ENCODE data around the gene STAM. TPM values are rescaled to one million over a fixed set of nuclear protein-coding genes. Genes with fewer than 3 reads are reported as not detected.

Gene STAM
- total RNA-seq, 1 donor from 2014 or later = 28.7 TPM

GRCh38 chr10:17607060-17607459, 36.9 kb upstream of the STAM start:
- Mint-ChIP-seq H3K4me3 (no peak overlapping the region), H3K27me3 (no peaks in the 10 kb centered on the region), H3K9me3 (no peaks in the 10 kb centered on the region), H3K27ac (no peak overlapping the region), H3K36me3 (ENCODE audit: low read depth) (no peaks in the 10 kb centered on the region), H3K4me1 (peaks cover 2% of the 10 kb centered on the region)
- intact Hi-C loops (cut with micrococcal nuclease) = loop anchor here (1.0 to 10.0 kb wide), 8 partner anchors 136 to 782 kb away; no protein-coding TSS in a partner anchor
- TF ChIP-seq, protein P1, sequence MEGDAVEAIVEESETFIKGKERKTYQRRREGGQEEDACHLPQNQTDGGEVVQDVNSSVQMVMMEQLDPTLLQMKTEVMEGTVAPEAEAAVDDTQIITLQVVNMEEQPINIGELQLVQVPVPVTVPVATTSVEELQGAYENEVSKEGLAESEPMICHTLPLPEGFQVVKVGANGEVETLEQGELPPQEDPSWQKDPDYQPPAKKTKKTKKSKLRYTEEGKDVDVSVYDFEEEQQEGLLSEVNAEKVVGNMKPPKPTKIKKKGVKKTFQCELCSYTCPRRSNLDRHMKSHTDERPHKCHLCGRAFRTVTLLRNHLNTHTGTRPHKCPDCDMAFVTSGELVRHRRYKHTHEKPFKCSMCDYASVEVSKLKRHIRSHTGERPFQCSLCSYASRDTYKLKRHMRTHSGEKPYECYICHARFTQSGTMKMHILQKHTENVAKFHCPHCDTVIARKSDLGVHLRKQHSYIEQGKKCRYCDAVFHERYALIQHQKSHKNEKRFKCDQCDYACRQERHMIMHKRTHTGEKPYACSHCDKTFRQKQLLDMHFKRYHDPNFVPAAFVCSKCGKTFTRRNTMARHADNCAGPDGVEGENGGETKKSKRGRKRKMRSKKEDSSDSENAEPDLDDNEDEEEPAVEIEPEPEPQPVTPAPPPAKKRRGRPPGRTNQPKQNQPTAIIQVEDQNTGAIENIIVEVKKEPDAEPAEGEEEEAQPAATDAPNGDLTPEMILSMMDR (IDR thresholded peaks at IDR 0.05) = no peak
- DNase-seq (no peak), ATAC-seq (ENCODE audit: low read depth) (no peak)
- CTCF ChIA-PET = interaction anchor here (1.0 to 1.7 kb wide), 3 partner anchors 10 to 137 kb away, joined by 3 to 12 read pairs (median 3); no protein-coding TSS in a partner anchor
- POLR2A ChIA-PET = no interaction called here

GRCh38 chr10:17607603-17608332, 36.2 kb upstream of the STAM start:
- intact Hi-C loops (cut with micrococcal nuclease) = loop anchor here (1.0 to 10.0 kb wide), 8 partner anchors 136 to 783 kb away; no protein-coding TSS in a partner anchor
- ATAC-seq (ENCODE audit: low read depth) (peak; percentile 78), DNase-seq (no peak)
- no peak overlapping the region for H3K4me3 Mint-ChIP-seq
- no peaks in the 10 kb centered on the region for H3K9me3 Mint-ChIP-seq
- H3K4me1 Mint-ChIP-seq = peaks cover 2% of the 10 kb centered on the region
- no peaks in the 10 kb centered on the region for H3K36me3 Mint-ChIP-seq (ENCODE audit: low read depth)
- TF ChIP-seq, protein P1 (IDR thresholded peaks at IDR 0.05) = peak; percentile 53
- ChIA-PET CTCF (interaction anchor here (0.9 to 3.0 kb wide), 8 partner anchors 70 to 591 kb away, joined by 3 to 12 read pairs (median 3); no protein-coding TSS in a partner anchor), POLR2A (no interaction called here)
- H3K27me3 Mint-ChIP-seq = no peaks in the 10 kb centered on the region
- H3K27ac Mint-ChIP-seq = no peak overlapping the region

- ChIA-PET CTCF (interaction anchor here (0.7 to 3.0 kb wide), 3 partner anchors 78 to 263 kb away, joined by 3 to 12 read pairs (median 3); no protein-coding TSS in a partner anchor), POLR2A (no interaction called here)
- H3K27me3 Mint-ChIP-seq = no peaks in the 10 kb centered on the region
- ATAC-seq (ENCODE audit: low read depth) (no peak), DNase-seq (no peak)
- intact Hi-C loops (cut with micrococcal nuclease) = loop anchor here (5.0 to 10.0 kb wide), 2 partner anchors 767 to 785 kb away; no protein-coding TSS in a partner anchor
- no peak overlapping the region for H3K4me3 Mint-ChIP-seq
- H3K27ac Mint-ChIP-seq = no peak overlapping the region
- TF ChIP-seq, protein P1 (IDR thresholded peaks at IDR 0.05) = no peak
- H3K9me3 Mint-ChIP-seq = no peaks in the 10 kb centered on the region
- peaks cover 2% of the 10 kb centered on the region for H3K4me1 Mint-ChIP-seq
- H3K36me3 Mint-ChIP-seq (ENCODE audit: low read depth) = no peaks in the 10 kb centered on the region
Observed at GRCh38 chr10:17609523-17610079, 34.4 kb upstream of the STAM start.

- Mint-ChIP-seq H3K27ac (no peak overlapping the region), H3K4me3 (peak overlapping the region; percentile 65), H3K9me3 (no peaks in the 10 kb centered on the region), H3K4me1 (peaks cover 9% of the 10 kb centered on the region), H3K36me3 (ENCODE audit: low read depth) (no peaks in the 10 kb centered on the region), H3K27me3 (peaks cover 16% of the 10 kb centered on the region)
- peak; percentile 55 for ATAC-seq (ENCODE audit: low read depth)
- TF ChIP-seq, protein P1 (IDR thresholded peaks at IDR 0.05) = no peak
- POLR2A ChIA-PET = interaction anchor here (0.6 to 2.2 kb wide), 6 partner anchors 16 to 91 kb away, joined by 3 to 10 read pairs (median 4); partner anchors contain the start of gene STAM
- peak; percentile 32 for DNase-seq
- intact Hi-C loops (cut with micrococcal nuclease) = loop anchor here (1.0 to 5.0 kb wide), 3 partner anchors 28 to 66 kb away; partner anchors contain the start of gene STAM
- CTCF ChIA-PET = interaction anchor here (0.7 kb wide), 1 partner anchor 415 kb away, joined by 4 read pairs; the partner anchor contains the start of gene TRDMT1
Observed at GRCh38 chr10:17616403-17617030, 27.4 kb upstream of the STAM start.
